HG03354 (cell line): ENCODE measurements around the gene VENTX.

Experiments used
- ATAC-seq: cut with Tn5 transposase; IDR thresholded peaks from one replicate; pipeline ENCODE4 v1.9.1; 2021; ENCODE audit warnings: mild to moderate bottlenecking; ENCODE audit not compliant: unreplicated experiment, poor library complexity, severe bottlenecking

Gene VENTX

GRCh38 chr10:133201151-133201947 is 36.3 kb upstream of the VENTX start:
- ATAC-seq: no peak

- ATAC-seq: no peak
Observed at GRCh38 chr10:133201948-133202725, 35.5 kb upstream of the VENTX start.

- ATAC-seq: no peak
Observed at GRCh38 chr10:133202778-133203651, 34.6 kb upstream of the VENTX start.

GRCh38 chr10:133203652-133204195 is 33.9 kb upstream of the VENTX start:
- no peak for ATAC-seq

DNA sequence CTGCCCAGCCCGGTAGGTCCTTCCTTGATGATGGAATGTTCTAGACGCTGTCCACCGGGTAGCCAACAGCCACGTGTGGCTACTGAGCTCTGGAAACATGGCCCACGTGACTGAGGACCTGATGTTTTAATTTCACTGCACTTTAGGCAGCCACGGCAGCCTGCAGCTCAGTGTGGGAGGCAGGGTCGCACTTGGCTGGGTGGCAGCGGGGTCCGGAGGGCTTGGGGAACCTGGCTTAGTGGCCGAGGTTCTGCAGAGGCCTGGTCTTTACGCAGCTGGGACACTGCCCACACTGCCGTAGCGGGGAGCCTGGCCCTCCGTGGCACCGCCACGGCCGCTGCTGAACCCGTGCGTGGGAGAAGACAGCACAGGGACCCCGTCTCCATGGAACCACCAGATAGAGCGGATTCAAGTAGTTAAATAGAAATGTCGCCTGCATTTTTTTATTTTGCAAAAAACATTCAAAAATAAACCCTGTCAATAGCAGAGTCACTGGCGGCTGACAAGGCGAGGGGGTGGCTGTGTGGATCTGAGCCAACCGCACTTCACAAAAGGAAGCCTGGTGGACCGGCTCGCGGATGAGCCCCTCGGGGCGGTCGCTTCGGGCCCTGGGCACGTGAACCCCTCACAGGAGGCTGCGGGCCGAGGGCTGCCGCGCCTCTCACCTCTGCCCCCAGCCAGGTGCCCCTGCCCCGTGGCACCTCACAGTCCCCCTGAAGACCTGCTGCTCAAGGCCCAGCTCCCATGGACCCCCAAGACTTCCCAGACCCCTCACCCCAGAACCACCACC is 33.2 kb upstream of the VENTX start:
- no peak for ATAC-seq

GRCh38 chr10:133205146-133205545 is 32.5 kb upstream of the VENTX start:
- ATAC-seq: no peak

GRCh38 chr10:133206356-133207040 is 31.2 kb upstream of the VENTX start:
- ATAC-seq: no peak

- no peak for ATAC-seq
Observed at GRCh38 chr10:133207041-133207600, 30.5 kb upstream of the VENTX start.

DNA sequence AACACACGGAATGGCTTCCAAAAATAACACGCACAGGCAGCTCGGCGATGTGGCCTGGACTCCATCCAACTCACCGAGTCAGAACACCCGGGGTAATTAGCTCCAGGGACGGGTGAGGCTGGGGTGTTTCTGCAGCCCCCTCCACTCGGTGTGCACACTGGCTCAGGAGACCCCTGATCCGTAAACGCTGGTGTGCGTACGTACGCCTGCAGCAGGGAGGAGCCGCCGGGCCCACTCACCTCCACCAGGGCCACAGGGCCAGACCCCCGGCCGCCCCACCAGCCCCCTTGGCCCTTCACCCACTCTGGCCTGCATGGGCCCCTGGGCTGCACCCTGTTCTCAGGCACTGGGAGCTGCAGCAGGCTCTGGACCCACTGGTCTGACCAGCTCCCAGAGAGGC is 30.0 kb upstream of the VENTX start:
- ATAC-seq: no peak

DNA sequence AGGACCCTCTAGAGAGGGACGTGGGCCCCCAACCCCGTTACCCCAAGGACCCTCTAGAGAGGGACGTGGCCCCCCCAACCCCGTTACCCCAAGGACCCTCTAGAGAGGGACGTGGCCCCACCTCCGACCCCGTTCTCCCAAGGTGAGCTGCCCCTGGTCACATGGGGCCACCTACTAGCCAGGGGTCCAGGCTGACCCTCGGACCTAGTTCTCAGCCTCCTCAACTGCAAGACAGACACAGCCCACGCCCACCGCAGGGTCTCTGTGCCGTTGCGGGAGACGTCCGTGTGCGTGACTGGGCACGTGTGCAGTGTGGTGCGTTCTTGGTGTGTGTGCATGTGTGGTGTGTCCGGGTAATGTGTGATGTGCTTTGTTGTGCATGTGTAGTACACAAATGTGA is 29.2 kb upstream of the VENTX start:
- ATAC-seq: no peak

DNA sequence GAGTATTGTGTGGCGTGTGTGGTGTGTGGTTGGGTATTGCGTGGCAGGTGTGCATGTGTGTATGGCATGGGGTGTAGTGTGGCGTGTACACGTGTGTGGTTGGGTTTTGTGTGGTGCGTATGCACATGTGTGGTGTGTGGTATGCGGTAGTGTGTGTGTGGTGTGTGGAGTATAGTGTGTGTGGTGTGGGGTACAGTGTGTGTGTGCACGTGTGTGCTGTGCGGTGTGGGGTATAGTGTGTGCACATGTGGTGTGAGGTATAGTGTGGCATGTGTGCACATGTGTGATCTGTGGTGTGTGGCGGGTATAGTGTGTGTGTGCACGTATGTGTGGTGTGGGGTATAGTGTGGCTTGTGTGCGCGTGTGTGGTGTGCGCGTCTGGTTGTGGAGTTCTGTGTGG is 28.5 kb upstream of the VENTX start:
- no peak for ATAC-seq

GRCh38 chr10:133209641-133210040 is 28.0 kb upstream of the VENTX start:
- no peak for ATAC-seq

GRCh38 chr10:133210398-133211140 is 27.1 kb upstream of the VENTX start:
- ATAC-seq: no peak

- no peak for ATAC-seq
Observed at GRCh38 chr10:133211141-133211830, 26.4 kb upstream of the VENTX start.

GRCh38 chr10:133211959-133212852 is 25.4 kb upstream of the VENTX start:
- ATAC-seq: no peak

DNA sequence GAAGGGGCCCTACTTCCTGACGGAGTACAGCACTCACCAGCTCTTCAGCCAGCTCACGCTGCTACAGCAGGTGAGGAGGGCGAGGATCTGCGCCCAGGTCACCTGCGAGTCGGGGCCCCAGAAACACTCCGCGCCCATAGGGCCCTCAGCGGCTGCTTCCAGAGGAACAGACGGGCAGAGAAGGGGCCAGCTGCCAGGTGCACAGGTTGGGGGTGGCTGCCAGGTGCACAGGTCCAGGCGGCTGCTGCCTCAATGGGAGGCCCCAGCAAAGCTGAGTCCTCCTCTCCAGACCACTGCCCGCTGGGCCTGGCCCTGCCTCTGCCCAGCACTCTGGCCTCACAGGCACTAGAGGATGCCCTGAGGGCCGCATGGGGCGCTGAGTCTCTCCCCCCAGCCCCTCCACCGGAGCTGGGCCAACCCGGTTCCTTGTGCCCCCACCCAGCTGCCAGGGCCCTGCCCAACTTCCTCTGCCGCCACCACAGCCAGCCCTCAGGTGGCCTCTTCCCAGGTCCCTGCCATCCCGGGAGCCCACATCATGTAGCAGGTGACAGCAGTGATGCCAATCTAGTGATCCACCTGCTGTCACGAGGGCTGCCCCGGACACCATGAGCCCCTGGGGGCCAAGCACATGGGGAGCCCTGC is 24.7 kb upstream of the VENTX start:
- no peak for ATAC-seq
